22Rv1 (cell line): ENCODE measurements around the gene SYNJ2.

ENCODE experiments used
- H3K27ac ChIP-seq: fragments of 450-650 bp; 2 replicates; pipeline ENCODE4 v1.5.1; 2017
- ZFX ChIP-seq: fragments of 450-650 bp; IDR thresholded peaks from 2 replicates; pipeline ENCODE4 v1.6.1; 2017; ENCODE audit warnings: antibody characterized with exemption, borderline replicate concordance
- TF ChIP-seq, protein P1 (sequence below): fragments of 450-650 bp; IDR thresholded peaks from 2 replicates; pipeline ENCODE4 v1.5.1; 2017; ENCODE audit warnings: mild to moderate bottlenecking

Gene SYNJ2

DNA sequence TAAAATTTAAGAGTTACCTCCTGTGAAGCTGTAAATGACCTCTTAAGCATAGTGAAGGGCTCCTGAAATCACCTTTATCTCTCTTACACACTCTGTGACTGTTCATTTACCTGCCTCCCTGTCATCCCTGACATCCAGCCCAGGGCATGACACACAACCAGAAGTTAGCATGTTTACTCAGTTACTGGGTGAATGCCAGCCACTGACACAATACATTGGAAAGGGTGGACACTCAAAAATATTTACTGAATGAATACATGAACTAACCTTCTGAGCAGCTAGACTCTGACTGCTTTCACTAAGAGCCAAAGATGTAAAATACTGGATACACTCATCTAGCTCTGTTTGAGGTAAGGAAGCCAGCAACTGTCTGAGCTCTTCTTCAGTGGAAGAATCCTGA lies 161.1 kb downstream of the SYNJ2 start:
- no peak for TF ChIP-seq ZFX
- TF ChIP-seq, protein P1, sequence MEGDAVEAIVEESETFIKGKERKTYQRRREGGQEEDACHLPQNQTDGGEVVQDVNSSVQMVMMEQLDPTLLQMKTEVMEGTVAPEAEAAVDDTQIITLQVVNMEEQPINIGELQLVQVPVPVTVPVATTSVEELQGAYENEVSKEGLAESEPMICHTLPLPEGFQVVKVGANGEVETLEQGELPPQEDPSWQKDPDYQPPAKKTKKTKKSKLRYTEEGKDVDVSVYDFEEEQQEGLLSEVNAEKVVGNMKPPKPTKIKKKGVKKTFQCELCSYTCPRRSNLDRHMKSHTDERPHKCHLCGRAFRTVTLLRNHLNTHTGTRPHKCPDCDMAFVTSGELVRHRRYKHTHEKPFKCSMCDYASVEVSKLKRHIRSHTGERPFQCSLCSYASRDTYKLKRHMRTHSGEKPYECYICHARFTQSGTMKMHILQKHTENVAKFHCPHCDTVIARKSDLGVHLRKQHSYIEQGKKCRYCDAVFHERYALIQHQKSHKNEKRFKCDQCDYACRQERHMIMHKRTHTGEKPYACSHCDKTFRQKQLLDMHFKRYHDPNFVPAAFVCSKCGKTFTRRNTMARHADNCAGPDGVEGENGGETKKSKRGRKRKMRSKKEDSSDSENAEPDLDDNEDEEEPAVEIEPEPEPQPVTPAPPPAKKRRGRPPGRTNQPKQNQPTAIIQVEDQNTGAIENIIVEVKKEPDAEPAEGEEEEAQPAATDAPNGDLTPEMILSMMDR = no peak
- no peak overlapping the region for H3K27ac ChIP-seq

DNA sequence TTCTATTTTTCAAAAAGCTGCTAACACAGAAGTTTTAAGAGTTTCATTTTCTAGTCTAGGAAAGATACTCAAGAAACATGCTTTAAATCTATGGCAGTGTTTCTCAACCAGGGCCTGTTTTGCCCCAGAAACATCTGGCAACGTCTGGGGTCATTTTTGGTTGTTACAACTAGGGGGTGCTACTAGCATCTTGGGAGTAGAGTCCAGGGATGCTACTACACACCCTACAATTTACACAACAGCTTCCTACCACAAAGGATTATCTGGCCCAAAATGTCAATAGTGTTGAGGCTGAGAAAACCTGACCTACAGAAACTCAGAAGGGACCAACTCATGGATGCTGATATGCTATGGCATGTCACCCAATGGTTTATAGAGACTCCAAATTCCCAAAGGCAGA lies 162.0 kb downstream of the SYNJ2 start:
- TF ChIP-seq, protein P1 = peak; percentile 32; the same call in 1 of the 2 replicates
- TF ChIP-seq ZFX = no peak
- no peak overlapping the region for H3K27ac ChIP-seq
